HEK293T (cell line): Measurements from ENCODE around the gene LRRC8A.

Experiments
- ARNT ChIP-seq: fragments of 450-650 bp; IDR thresholded peaks from 2 replicates; pipeline ENCODE4 v1.6.1; 2017; ENCODE audit warnings: mild to moderate bottlenecking
- FOXA1 ChIP-seq: fragments of 450-650 bp; IDR thresholded peaks from 2 replicates; pipeline ENCODE4 v1.6.1; 2016; ENCODE audit warnings: mild to moderate bottlenecking
- HDGF ChIP-seq: fragments of 450-650 bp; IDR thresholded peaks from 2 replicates; pipeline ENCODE4 v1.6.1; 2017; ENCODE audit warnings: antibody characterized with exemption, borderline replicate concordance

GRCh38 chr9:128870128-128870940, 11.6 kb upstream of the LRRC8A start:
- no peak for TF ChIP-seq HDGF
- no peak for TF ChIP-seq ARNT
- no peak for TF ChIP-seq FOXA1
